GM12878 (cell line): ENCODE data around the gene SPACDR. TPM values are rescaled to one million over a fixed set of nuclear protein-coding genes. Genes with fewer than 3 reads are reported as not detected.

Experiments
- ATAC-seq: fragments of 200-7000 bp; cut with Tn5 transposase; 3 replicates; pipeline ENCODE4 v1.9.1; 2020; ENCODE audit warnings: mild to moderate bottlenecking, moderate library complexity
- BruUV-seq: library from RNA; stranded (reverse); fragments of 400-500 nt; replicated peaks from 2 replicates; lab custom pipeline; 2021; lab: Mats Ljungman, UMichigan
- CTCF ChIA-PET: fragments of 300-600 bp; sonication (Branson Sonifier 250); formaldehyde crosslinking; extraction: SDS; loops from one replicate; lab custom pipeline; 2021; ENCODE audit warnings: inconsistent platforms; lab: Yijun Ruan, JAX
- POLR2A ChIA-PET: fragments of 350-600 bp; formaldehyde crosslinking; extraction: SDS; loops from one replicate; lab custom pipeline; 2021; ENCODE audit warnings: inconsistent platforms; lab: Charles Lee
- RAD21 ChIA-PET: fragments of 300-600 bp; sonication (Branson Sonifier 250); formaldehyde crosslinking; loops from one replicate; lab custom pipeline; 2023; ENCODE audit warnings: antibody characterized with exemption; ENCODE audit not compliant: unreplicated experiment; lab: Charles Lee
- SMC1A ChIA-PET: fragments of 300-600 bp; sonication (Branson Sonifier 250); formaldehyde crosslinking; loops from one replicate; lab custom pipeline; 2023; ENCODE audit not compliant: unreplicated experiment, uncharacterized antibody; lab: Charles Lee
- DNase-seq: peaks from one replicate; pipeline ENCODE4 v3.0.0-alpha.2; 2011; ENCODE audit warnings: low read depth, low spot score
- FAIRE-seq: peaks from 3 replicates; lab custom pipeline; 2011; peaks lifted over from hg19 to GRCh38; lab: Jason Lieb, UNC
- H2AFZ ChIP-seq: 2 replicates; pipeline ENCODE4 v1.6.0; 2011; ENCODE audit warnings: low read depth, low read length, control low read depth; ENCODE audit not compliant: control insufficient read depth
- H3K27ac ChIP-seq: 2 replicates; pipeline ENCODE4 v1.5.1; 2011; ENCODE audit warnings: control low read depth; ENCODE audit not compliant: control insufficient read depth, insufficient read depth
- H3K27me3 ChIP-seq, 2 experiments: replicated peaks in 1 of 2; 2 replicates each; pipeline versions ENCODE4 v1.6.0 to v1.6.1; 2011; ENCODE audit warnings: low read length in 1 of 2; ENCODE audit not compliant: control insufficient read depth in 2 of 2, insufficient read depth in 2 of 2
- H3K36me3 ChIP-seq, 2 experiments: 2 replicates each; pipeline ENCODE4 v1.5.1; 2011; ENCODE audit warnings: low read length in 1 of 2; ENCODE audit not compliant: control insufficient read depth in 2 of 2, insufficient read depth in 2 of 2
- H3K4me1 ChIP-seq: 2 replicates; pipeline ENCODE4 v1.6.1; 2011; ENCODE audit warnings: mild to moderate bottlenecking, low read length, moderate library complexity, mixed read lengths; ENCODE audit not compliant: control insufficient read depth, insufficient read depth
- H3K4me2 ChIP-seq: 2 replicates; pipeline ENCODE4 v1.6.0; 2011; ENCODE audit warnings: control low read depth; ENCODE audit not compliant: control insufficient read depth, insufficient read depth
- H3K4me3 ChIP-seq: fragments of 200-600 bp; sonication (generic); 2 replicates; pipeline ENCODE4 v1.5.1; 2016
- H3K79me2 ChIP-seq: 2 replicates; pipeline ENCODE4 v1.6.0; 2011; ENCODE audit warnings: low read length; ENCODE audit not compliant: control insufficient read depth, insufficient read depth
- H3K9ac ChIP-seq: 2 replicates; pipeline ENCODE4 v1.8.0; 2011; ENCODE audit warnings: low read length, control low read depth, mixed read lengths; ENCODE audit not compliant: control insufficient read depth, insufficient read depth
- H3K9me3 ChIP-seq: replicated peaks from 3 replicates; pipeline ENCODE4 v1.5.1; 2011; ENCODE audit warnings: mild to moderate bottlenecking, low read length; ENCODE audit not compliant: control insufficient read depth, insufficient read depth
- H4K20me1 ChIP-seq: 2 replicates; pipeline ENCODE4 v1.6.0; 2011; ENCODE audit not compliant: control insufficient read depth, insufficient read depth
- BMI1 ChIP-seq: fragments of 450-650 bp; IDR thresholded peaks from 2 replicates; pipeline ENCODE4 v1.6.1; 2016; ENCODE audit warnings: mild to moderate bottlenecking, moderate library complexity, borderline replicate concordance
- JUND ChIP-seq: IDR thresholded peaks from 2 replicates; pipeline ENCODE4 v1.6.1; 2012; ENCODE audit warnings: low read depth, mild to moderate bottlenecking, low read length, improper control_type of control experiment, moderate library complexity
- MEF2B ChIP-seq: fragments of 450-650 bp; IDR thresholded peaks from 2 replicates; pipeline ENCODE4 v1.6.1; 2018; ENCODE audit warnings: mild to moderate bottlenecking, moderate library complexity; ENCODE audit not compliant: partially characterized antibody, poor library complexity, severe bottlenecking
- RELB ChIP-seq: fragments of 450-650 bp; IDR thresholded peaks from 2 replicates; pipeline ENCODE4 v1.6.1; 2017; ENCODE audit warnings: low read depth, mild to moderate bottlenecking, moderate library complexity
- SPI1 ChIP-seq: IDR thresholded peaks from 2 replicates; pipeline ENCODE4 v1.6.1; 2011; ENCODE audit warnings: low read depth, mild to moderate bottlenecking, low read length, moderate library complexity, borderline replicate concordance; ENCODE audit not compliant: insufficient read depth
- SUPT20H ChIP-seq: IDR thresholded peaks from 2 replicates; pipeline ENCODE4 v1.6.1; 2011; ENCODE audit warnings: low read depth, mild to moderate bottlenecking, low read length, moderate library complexity, borderline replicate concordance; ENCODE audit not compliant: control insufficient read depth
- ZNF384 ChIP-seq: IDR thresholded peaks from 2 replicates; pipeline ENCODE4 v1.6.1; 2012; ENCODE audit warnings: low read depth, mild to moderate bottlenecking, low read length, improper control_type of control experiment, borderline replicate concordance
- WGBS: methylation state at CpG from one replicate; pipeline ENCODE4 v1.1.6; 2016; ENCODE audit warnings: low lambda C conversion rate; ENCODE audit not compliant: insufficient replicate concordance, insufficient coverage; ENCODE audit errors: missing lambda C conversion rate; 5-methylcytosine and 5-hydroxymethylcytosine counted together
- in situ Hi-C: fragments of 300-500 bp; cut with MboI; formaldehyde crosslinking; loops from 9 replicates; pipeline ENCODE4 v1.14.3; 2018; ENCODE audit warnings: mixed read lengths
- intact Hi-C: fragments of 100-400 bp; cut with micrococcal nuclease; formaldehyde crosslinking; loops from one replicate; pipeline ENCODE4 v1.14.2; 2022; ENCODE audit not compliant: unreplicated experiment
- polyA plus RNA-seq, 11 experiments: library from polyadenylated mRNA; depleted of rRNA in 4 of 11; unstranded in 6 of 11; stranded (reverse) in 5 of 11; fragments of >200 nt; fragmentation: Nextera tagmentation in 4 of 11; fragmentation: Illumina TruSeq in 1 of 11; extraction: Ambion mirVana in 4 of 11; extraction: Trizol in 1 of 11; gene quantifications; 1 replicate in 1 of 11; 2 replicates in 10 of 11; pipeline versions ENCODE4 v1.2.1 to v1.2.3, GENCODE V29; 2011 to 2016; ENCODE audit warnings: inconsistent platforms in 2 of 11, missing spikeins in 2 of 11, low read depth in 1 of 11
- total RNA-seq, 4 experiments: library from RNA; depleted of rRNA in 3 of 4; stranded (reverse); fragments of >200 nt in 3 of 4; fragmentation: Illumina TruSeq in 1 of 4; extraction: Trizol in 1 of 4; gene quantifications; 2 replicates each; pipeline versions ENCODE4 v1.2.1 to v1.2.3, GENCODE V29; 2013 to 2021
- TF ChIP-seq, protein P1 (sequence below), 3 experiments: IDR thresholded peaks in 2 of 3; conservative IDR thresholded peaks in 1 of 3; 2 replicates each; pipeline ENCODE4 v1.5.1; 2011; ENCODE audit warnings: low read depth in 3 of 3, low read length in 3 of 3, mild to moderate bottlenecking in 3 of 3, control low read depth in 2 of 3, moderate library complexity in 2 of 3, inconsistent platforms in 1 of 3, mixed read lengths in 1 of 3; ENCODE audit not compliant: control insufficient read depth in 2 of 3, insufficient read depth in 1 of 3; ENCODE audit errors: extremely low read depth in 1 of 3

The SPACDR gene
- total and polyA plus RNA-seq, 10 of the 15 experiments (the other 5 are each of a cell fraction or from before 2014, with no cell fraction given): 0.18 to 1.5 (median 0.63) TPM

DNA sequence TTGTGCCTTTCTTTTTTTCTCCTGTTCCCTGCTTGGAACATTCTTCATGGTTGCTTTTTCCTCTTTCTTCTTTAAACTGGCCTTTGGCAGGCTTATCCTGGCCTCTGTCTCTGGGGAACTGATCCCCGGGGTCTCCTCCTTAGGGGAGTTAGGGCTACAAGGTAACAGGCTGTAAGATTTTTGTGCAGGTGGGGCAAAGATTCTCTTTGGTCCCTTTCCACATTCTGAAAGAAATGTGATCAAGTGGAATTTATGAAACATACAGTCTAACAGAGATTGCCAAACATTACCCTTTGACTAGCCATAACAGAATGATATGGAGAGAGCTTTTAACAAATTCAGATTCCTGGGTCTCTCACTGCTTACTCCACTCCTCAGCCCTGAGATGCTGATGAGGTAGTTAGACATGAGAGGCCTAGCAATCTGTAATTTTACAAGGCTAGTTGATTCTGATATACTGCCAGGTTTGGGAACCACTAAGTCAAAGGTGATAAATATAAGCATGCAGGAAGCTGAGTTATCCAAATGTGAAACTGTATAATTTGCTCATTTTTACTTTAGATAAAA, 44.3 kb downstream of the SPACDR start:
- no peak overlapping the region for H3K4me2 ChIP-seq
- peaks cover 19% of the 10 kb centered on the region for H3K4me1 ChIP-seq
- H3K79me2 ChIP-seq: no peaks in the 10 kb centered on the region
- no peak overlapping the region for H3K4me3 ChIP-seq
- H3K9me3 ChIP-seq: no peaks in the 10 kb centered on the region
- no peak for FAIRE-seq
- H3K27me3 ChIP-seq: no peaks in the 10 kb centered on the region
- H3K27ac ChIP-seq: peak overlapping the region; percentile 35; the same call in 1 of the 2 replicates
- in situ Hi-C loops: no loop called here
- ChIA-PET SMC1A (interaction anchor here (0.9 to 2.9 kb wide), 5 partner anchors 9 to 45 kb away, joined by 3 to 10 read pairs (median 4); partner anchors contain the start of genes MEPCE and ZCWPW1), POLR2A (interaction anchor here (1.2 to 2.3 kb wide), 3 partner anchors 9 to 44 kb away, joined by 3 to 10 read pairs (median 7); partner anchors contain the start of gene ZCWPW1), CTCF (interaction anchor here (1.0 to 2.5 kb wide), 5 partner anchors 9 to 288 kb away, joined by 3 to 18 read pairs (median 4); no protein-coding TSS in a partner anchor), RAD21 (interaction anchor here (0.6 to 2.9 kb wide), 6 partner anchors 9 to 45 kb away, joined by 3 to 10 read pairs (median 4); partner anchors contain the start of genes MEPCE and ZCWPW1)
- WGBS: 0% methylated on average over 1 of the region's 1 CpG
- intact Hi-C loops: no loop called here
- H3K9ac ChIP-seq: no peak overlapping the region
- no peaks in the 10 kb centered on the region for H3K36me3 ChIP-seq
- H4K20me1 ChIP-seq: no peaks in the 10 kb centered on the region
- DNase-seq: no peak
- ATAC-seq: no peak; the same call in 2 of the 3 replicates
- BruUV-seq: no TSS peak
- no peak overlapping the region for H2AFZ ChIP-seq
- TF ChIP-seq MEF2B: peak; percentile 92
- no peak for TF ChIP-seq SUPT20H

- H3K27me3 ChIP-seq: no peaks in the 10 kb centered on the region
- BruUV-seq: no TSS peak
- H3K9ac ChIP-seq: no peak overlapping the region
- peaks cover 16% of the 10 kb centered on the region for H3K4me1 ChIP-seq
- peak overlapping the region; percentile 35; the same call in 1 of the 2 replicates for H3K27ac ChIP-seq
- ChIA-PET SMC1A (interaction anchor here (1.0 to 2.9 kb wide), 6 partner anchors 11 to 286 kb away, joined by 3 to 10 read pairs (median 4); partner anchors contain the start of gene MEPCE), CTCF (interaction anchor here (0.5 to 2.5 kb wide), 11 partner anchors 9 to 288 kb away, joined by 3 to 18 read pairs (median 4); partner anchors contain the start of gene ZCWPW1), RAD21 (interaction anchor here (0.9 to 2.9 kb wide), 6 partner anchors 10 to 53 kb away, joined by 3 to 13 read pairs (median 4); partner anchors contain the start of genes MEPCE and ZCWPW1), POLR2A (interaction anchor here (0.5 to 2.3 kb wide), 7 partner anchors 9 to 127 kb away, joined by 3 to 11 read pairs (median 4); partner anchors contain the start of gene ZCWPW1)
- TF ChIP-seq, protein P1, sequence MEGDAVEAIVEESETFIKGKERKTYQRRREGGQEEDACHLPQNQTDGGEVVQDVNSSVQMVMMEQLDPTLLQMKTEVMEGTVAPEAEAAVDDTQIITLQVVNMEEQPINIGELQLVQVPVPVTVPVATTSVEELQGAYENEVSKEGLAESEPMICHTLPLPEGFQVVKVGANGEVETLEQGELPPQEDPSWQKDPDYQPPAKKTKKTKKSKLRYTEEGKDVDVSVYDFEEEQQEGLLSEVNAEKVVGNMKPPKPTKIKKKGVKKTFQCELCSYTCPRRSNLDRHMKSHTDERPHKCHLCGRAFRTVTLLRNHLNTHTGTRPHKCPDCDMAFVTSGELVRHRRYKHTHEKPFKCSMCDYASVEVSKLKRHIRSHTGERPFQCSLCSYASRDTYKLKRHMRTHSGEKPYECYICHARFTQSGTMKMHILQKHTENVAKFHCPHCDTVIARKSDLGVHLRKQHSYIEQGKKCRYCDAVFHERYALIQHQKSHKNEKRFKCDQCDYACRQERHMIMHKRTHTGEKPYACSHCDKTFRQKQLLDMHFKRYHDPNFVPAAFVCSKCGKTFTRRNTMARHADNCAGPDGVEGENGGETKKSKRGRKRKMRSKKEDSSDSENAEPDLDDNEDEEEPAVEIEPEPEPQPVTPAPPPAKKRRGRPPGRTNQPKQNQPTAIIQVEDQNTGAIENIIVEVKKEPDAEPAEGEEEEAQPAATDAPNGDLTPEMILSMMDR (IDR thresholded peaks at IDR 0.05 in 2 of 3, conservative IDR thresholded peaks at IDR 0.05 in 1 of 3; ENCODE audit: control insufficient read depth in 2 of 3, extremely low read depth in 1 of 3, insufficient read depth in 1 of 3, low read depth in 3 of 3, low read length in 3 of 3): peak in 2 of 3 experiments; percentile 2 to 18; a peak in 1 of 6 replicates
- 0 out of 2 replicates have a peak, but pooled peaks have one; percentile 27 for TF ChIP-seq RELB
- TF ChIP-seq JUND: no peak
- no peak for TF ChIP-seq BMI1
- TF ChIP-seq ZNF384: 0 out of 2 replicates have a peak, but pooled peaks have one; percentile 20
- peak; percentile 18; the same call in 1 of the 2 replicates for TF ChIP-seq SPI1
- 92% methylated on average over 1 of the region's 1 CpG for WGBS
- in situ Hi-C loops: no loop called here
- no peak overlapping the region for H3K4me3 ChIP-seq
- no peak for FAIRE-seq
- H3K79me2 ChIP-seq: no peaks in the 10 kb centered on the region
- intact Hi-C loops: loop anchor here (1.0 kb wide), 1 partner anchor 31 kb away; no protein-coding TSS in a partner anchor
- H4K20me1 ChIP-seq: no peaks in the 10 kb centered on the region
- H2AFZ ChIP-seq: no peak overlapping the region
- peak; percentile 80 for ATAC-seq
- H3K36me3 ChIP-seq: no peaks in the 10 kb centered on the region
- H3K4me2 ChIP-seq: 0 out of 2 replicates have a peak overlapping the region, but pooled peaks have one; percentile 11
- DNase-seq: no peak
- no peaks in the 10 kb centered on the region for H3K9me3 ChIP-seq
These were observed 45.0 kb downstream of the SPACDR start for GRCh38 chr7:100418930-100419659.
